Spleen (tissue), 11 donors: ENCODE measurements around the gene FN3KRP. TPM values are rescaled to one million over a fixed set of nuclear protein-coding genes. Genes with fewer than 3 reads are reported as not detected.

Experiments
- DNase-seq: peaks from one replicate; pipeline ENCODE4 v3.0.0-alpha.2; 2020
- H3K27ac ChIP-seq, 8 donors: fragments of 200-600 bp; sonication (generic) in 7 of 8; 1 replicate in 4 of 8; 2 replicates in 4 of 8; pipeline versions ENCODE4 v1.5.0 to v1.8.0; 2016 to 2021; ENCODE audit warnings: inconsistent platforms in 4 of 8, mild to moderate bottlenecking in 4 of 8, moderate library complexity in 1 of 8
- H3K27me3 ChIP-seq, 7 donors: fragments of 200-600 bp; sonication (generic) in 6 of 7; replicated peaks in 1 of 7; 1 replicate in 4 of 7; 2 replicates in 3 of 7; pipeline versions ENCODE4 v1.5.0 to v1.8.0; 2016 to 2021; ENCODE audit warnings: inconsistent platforms in 3 of 7, mild to moderate bottlenecking in 1 of 7
- H3K36me3 ChIP-seq, 6 donors: fragments of 200-600 bp; sonication (generic) in 5 of 6; 1 replicate in 4 of 6; 2 replicates in 2 of 6; pipeline versions ENCODE4 v1.5.0 to v1.8.0; 2016 to 2021; ENCODE audit warnings: inconsistent platforms in 2 of 6
- H3K4me1 ChIP-seq, 6 donors: fragments of 200-600 bp; sonication (generic) in 5 of 6; 1 replicate in 3 of 6; 2 replicates in 3 of 6; pipeline versions ENCODE4 v1.5.0 to v1.8.0; 2016 to 2021; ENCODE audit warnings: inconsistent platforms in 3 of 6
- H3K4me3 ChIP-seq, 8 donors: fragments of 200-600 bp; sonication (generic) in 7 of 8; 1 replicate in 4 of 8; 2 replicates in 4 of 8; pipeline versions ENCODE4 v1.5.0 to v1.8.0; 2016 to 2021; ENCODE audit warnings: inconsistent platforms in 4 of 8, mild to moderate bottlenecking in 4 of 8, moderate library complexity in 2 of 8
- H3K9me3 ChIP-seq, 8 donors: fragments of 200-600 bp; sonication (generic) in 7 of 8; 1 replicate in 4 of 8; 2 replicates in 4 of 8; pipeline versions ENCODE4 v1.5.0 to v1.8.0; 2016 to 2021; ENCODE audit warnings: inconsistent platforms in 4 of 8
- CTCF ChIP-seq, 11 experiments: fragments of 200-600 bp in 7 of 11; fragments of 450-650 bp in 4 of 11; sonication (generic) in 4 of 11; IDR thresholded peaks in 8 of 11; conservative IDR thresholded peaks in 3 of 11; 1 replicate in 7 of 11; 2 replicates in 4 of 11; pipeline versions ENCODE4 v1.4.0 to v1.8.0; 2016 to 2021; ENCODE audit warnings: antibody characterized with exemption in 11 of 11, inconsistent platforms in 4 of 11, mild to moderate bottlenecking in 1 of 11
- POLR2A ChIP-seq, 3 donors: fragments of 450-650 bp; IDR thresholded peaks; one replicate each; pipeline ENCODE4 v1.5.1; 2017; ENCODE audit warnings: antibody characterized with exemption in 3 of 3, mild to moderate bottlenecking in 1 of 3
- POLR2AphosphoS5 ChIP-seq, 3 donors: sonication (generic); formaldehyde crosslinking; IDR thresholded peaks; one replicate each; pipeline ENCODE4 v1.5.1; 2017; ENCODE audit warnings: antibody characterized with exemption in 3 of 3
- WGBS, 5 donors: extraction: QIAGEN DNeasy Blood & Tissue Kit in 3 of 5; methylation state at CpG; one replicate each; pipeline versions ENCODE4 v1.1.5 to v1.1.7; 2013 to 2018; 5-methylcytosine and 5-hydroxymethylcytosine counted together
- intact Hi-C: fragments of 100-400 bp; cut with DNase I; formaldehyde crosslinking; loops from one replicate; pipeline ENCODE4 v1.15.0; 2023; ENCODE audit warnings: low total_unique reads
- polyA plus RNA-seq, 3 donors: library from polyadenylated mRNA; stranded (reverse); fragments of 200-250 nt; gene quantifications; one replicate each; pipeline ENCODE4 v1.2.1, GENCODE V29; 2013
- total RNA-seq, 7 donors: library from RNA; depleted of rRNA in 3 of 7; stranded (reverse); fragments of >200 nt in 3 of 7; fragmentation: NEBNext Ultra II Directional in 4 of 7; extraction: Animal tissue kit (Norgen Biotek cat#: 25700) in 4 of 7; gene quantifications; one replicate each; pipeline versions ENCODE4 v1.1.0 to v1.2.1, GENCODE V29; 2016 to 2021
- donor health status: healthy with polysubstance abuse.
- donor health status: DM: no; HTN: no; CAD: no; lungs with moderate emphysema.
- donor health status: DM: no; HTN: no; CAD: no.
- donor health status: Bipolar disorder and iron deficiency.
- donor health status: healthy.
- donor health status: DM: no; HTN: no; CAD: no.
- donor health status: DM: yes; HTN: yes; CAD: no.

FN3KRP gene
- total and polyA plus RNA-seq, 10 donors = 16.3 to 35.1 (median 24.8) TPM

- Histone ChIP-seq H3K36me3 (peaks cover 3 to 100% (median 55%) of the 10 kb centered on the region in 6 donors), H3K27ac (no peak overlapping the region), H3K9me3 (no peaks in the 10 kb centered on the region), H3K4me1 (peaks cover 0 to 8% (median 4%) of the 10 kb centered on the region in 6 donors), H3K27me3 (no peaks in the 10 kb centered on the region), H3K4me3 (no peak overlapping the region)
- intact Hi-C loops = no loop called here
- 89 to 98% (median 92%) methylated on average over 22 to 26 of the region's 26 CpGs for WGBS, 5 donors
- DNase-seq = no peak
- TF ChIP-seq POLR2A (IDR thresholded peaks at IDR 0.05) (no peak), POLR2AphosphoS5 (IDR thresholded peaks at IDR 0.05) (no peak), CTCF (IDR thresholded peaks at IDR 0.05 in 8 of 11, conservative IDR thresholded peaks at IDR 0.05 in 3 of 11) (no peak)
Measured at GRCh38 chr17:82723169-82723807, 6.8 kb downstream of the FN3KRP start.

GRCh38 chr17:82726427-82726826, 9.9 kb downstream of the FN3KRP start:
- Histone ChIP-seq H3K27me3 (no peaks in the 10 kb centered on the region), H3K9me3 (no peaks in the 10 kb centered on the region), H3K4me1 (no peaks in the 10 kb centered on the region), H3K4me3 (no peak overlapping the region), H3K36me3 (peaks cover 3 to 91% (median 39%) of the 10 kb centered on the region in 6 donors), H3K27ac (no peak overlapping the region)
- intact Hi-C loops = no loop called here
- 96 to 100% (median 97%) methylated on average over 3 to 10 of the region's 10 CpGs for WGBS, 5 donors
- TF ChIP-seq POLR2A (IDR thresholded peaks at IDR 0.05) = no peak
- TF ChIP-seq POLR2AphosphoS5 (IDR thresholded peaks at IDR 0.05) = no peak
- TF ChIP-seq CTCF (IDR thresholded peaks at IDR 0.05 in 8 of 11, conservative IDR thresholded peaks at IDR 0.05 in 3 of 11) = no peak
- no peak for DNase-seq

- Histone ChIP-seq H3K4me1 (peaks cover 0 to under 1% (median under 1%) of the 10 kb centered on the region in 6 donors), H3K9me3 (peaks cover 0 to 20% (median 12%) of the 10 kb centered on the region in 8 donors), H3K4me3 (no peak overlapping the region), H3K36me3 (peaks cover 3 to 86% (median 24%) of the 10 kb centered on the region in 6 donors), H3K27ac (no peak overlapping the region), H3K27me3 (no peaks in the 10 kb centered on the region)
- 88 to 91% (median 90%) methylated on average over 47 to 48 of the region's 48 CpGs for WGBS, 5 donors
- peak; percentile 64 for DNase-seq
- TF ChIP-seq POLR2AphosphoS5 (IDR thresholded peaks at IDR 0.05) (no peak), POLR2A (IDR thresholded peaks at IDR 0.05) (no peak), CTCF (IDR thresholded peaks at IDR 0.05 in 8 of 11, conservative IDR thresholded peaks at IDR 0.05 in 3 of 11) (no peak)
- intact Hi-C loops = no loop called here
Measured at GRCh38 chr17:82729479-82730260, 13.2 kb downstream of the FN3KRP start.
